HG03139 (cell line): Measurements from ENCODE around the gene MEPE.
"Not testable (repeated sequence)": the region's sequence is repeated elsewhere in the genome, so short reads cannot be mapped to it uniquely, and the experiment has no call there.

ENCODE experiments used
- ATAC-seq: cut with Tn5 transposase; IDR thresholded peaks from one replicate; pipeline ENCODE4 v1.9.1; 2021; ENCODE audit not compliant: unreplicated experiment

MEPE gene

DNA sequence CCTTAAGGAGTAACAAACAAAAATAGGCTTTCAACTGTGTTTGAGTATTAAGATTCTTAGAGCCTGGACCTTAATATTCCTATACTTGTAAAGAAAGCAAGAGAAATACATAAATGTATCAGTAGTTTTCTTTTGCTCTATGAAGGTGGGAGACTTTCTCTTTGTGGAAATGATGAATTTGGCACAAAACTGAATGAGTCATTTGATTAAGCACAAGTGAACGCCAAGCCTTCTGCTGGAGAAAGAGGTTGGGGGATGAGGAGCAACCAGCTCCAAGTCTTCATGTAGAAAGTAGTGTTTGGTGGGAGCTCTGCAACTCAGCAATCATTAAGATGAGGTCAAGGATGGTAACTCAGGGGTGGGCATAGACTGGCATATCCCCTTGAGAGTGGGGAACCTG lies 49.6 kb downstream of the MEPE start:
- no peak for ATAC-seq

DNA sequence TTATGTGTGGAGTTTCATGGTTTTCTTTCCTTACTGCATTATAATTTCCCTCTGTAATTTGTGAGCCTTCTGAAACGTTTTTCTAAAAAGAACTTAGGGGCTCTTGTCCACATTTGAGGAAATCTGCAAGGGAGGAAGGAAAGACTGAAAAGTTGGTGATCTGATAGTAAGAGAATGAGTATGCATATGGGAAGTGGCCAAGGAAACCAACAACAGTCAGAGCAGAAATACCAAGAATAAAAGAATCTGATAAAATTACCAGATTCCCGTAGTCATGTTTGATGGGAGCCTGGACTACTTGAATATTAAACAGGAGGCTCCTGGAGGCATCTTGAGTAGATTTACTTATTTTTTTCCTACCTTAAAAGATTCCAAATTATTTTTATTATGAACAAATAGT lies 50.1 kb downstream of the MEPE start:
- no peak for ATAC-seq

DNA sequence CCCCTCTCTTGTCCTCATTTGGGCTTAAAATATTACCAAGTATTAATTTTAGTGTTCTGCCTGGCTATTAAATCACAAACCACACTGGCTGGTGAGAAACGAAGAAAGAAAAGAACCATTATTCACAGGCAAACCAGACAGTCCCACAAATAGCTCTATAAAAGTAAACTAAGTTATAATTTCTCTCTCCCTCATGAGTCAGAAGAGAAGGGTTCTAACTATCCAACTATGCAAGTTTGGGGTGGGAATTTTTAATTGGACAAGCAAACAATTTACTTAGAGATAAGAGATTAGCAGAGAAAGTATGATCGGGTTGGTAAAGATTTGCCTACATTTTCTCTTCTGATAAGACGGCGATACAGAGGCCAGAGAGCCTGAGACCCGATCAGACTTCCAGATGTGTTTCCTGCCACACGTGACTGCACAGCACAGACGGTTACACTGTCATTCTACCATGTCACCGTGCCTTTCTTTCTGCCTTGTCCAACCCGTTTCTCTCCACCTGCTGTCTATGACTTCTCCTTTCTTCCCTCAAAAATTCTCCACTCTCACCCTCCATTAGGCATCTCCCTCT lies 52.3 kb downstream of the MEPE start:
- ATAC-seq = no peak

DNA sequence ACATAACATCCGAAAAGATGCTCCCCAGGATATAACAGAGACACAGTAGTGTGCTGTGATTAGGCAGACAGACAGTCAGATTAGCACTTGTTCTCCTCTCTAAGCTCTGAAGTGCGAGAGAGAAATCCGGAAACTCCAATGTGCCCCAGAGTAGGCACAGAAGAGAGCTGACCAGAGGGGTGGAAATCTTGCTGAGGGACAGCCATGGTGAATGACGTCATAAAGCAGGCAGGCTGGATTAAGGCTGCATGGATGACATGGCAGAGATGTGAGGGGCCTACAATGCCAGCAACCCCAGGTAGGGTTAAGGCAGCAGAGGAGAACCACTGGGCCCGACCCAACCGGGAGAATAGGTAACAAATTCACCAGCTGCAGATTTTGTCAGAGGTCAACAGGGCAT lies 53.3 kb downstream of the MEPE start:
- no peak for ATAC-seq

DNA sequence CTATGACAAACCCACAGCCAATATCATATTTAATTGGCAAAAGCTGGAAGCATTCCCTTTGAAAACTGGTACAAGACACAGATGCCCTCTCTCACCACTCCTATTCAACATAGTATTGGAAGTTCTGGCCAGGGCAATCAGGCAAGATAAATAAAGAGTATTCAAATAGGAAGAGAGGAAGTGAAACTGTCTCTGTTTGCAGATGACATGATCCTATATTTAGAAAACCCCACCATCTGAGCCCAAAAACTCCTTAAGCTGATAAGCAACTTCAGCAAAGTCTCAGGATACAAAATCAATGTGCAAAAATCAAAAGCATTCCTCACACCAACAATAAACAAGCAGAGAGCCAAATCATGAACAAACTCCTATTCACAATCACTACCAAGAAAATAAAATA lies 58.0 kb downstream of the MEPE start:
- ATAC-seq = not testable (repeated sequence)

DNA sequence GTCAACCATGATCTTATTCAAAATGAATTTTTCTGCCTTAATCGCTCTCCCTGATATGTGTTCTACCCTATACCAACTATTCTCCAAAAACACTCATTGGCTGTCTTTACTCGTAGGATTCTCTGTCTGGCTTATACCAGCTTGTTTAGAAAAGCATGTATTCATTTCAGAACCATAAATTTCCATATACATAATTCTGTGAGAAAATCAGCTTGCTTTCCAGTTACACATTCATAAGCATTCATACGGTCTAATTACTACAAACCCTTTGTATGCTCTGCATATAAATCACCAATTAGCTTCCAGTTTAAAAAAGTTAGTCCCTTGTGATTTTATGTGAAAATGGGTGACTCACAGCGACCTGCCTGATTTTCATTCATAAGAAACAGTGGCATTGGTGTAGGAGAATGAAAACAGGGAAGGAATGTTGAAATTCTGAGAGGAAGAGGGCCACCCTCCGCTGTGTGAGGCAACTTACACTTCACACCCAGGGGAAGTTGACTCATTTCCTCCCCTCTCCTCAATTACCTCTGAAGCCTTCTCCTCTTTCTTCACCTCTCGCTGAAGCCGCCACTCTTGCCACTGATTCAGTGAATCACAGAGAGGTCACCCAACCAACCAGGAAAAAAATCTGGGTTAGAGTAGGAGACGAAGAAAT lies 63.3 kb downstream of the MEPE start:
- no peak for ATAC-seq
